Adipose tissue (tissue), 3 donors: Measurements from ENCODE around the gene CADM2. TPM values are rescaled to one million over a fixed set of nuclear protein-coding genes. Genes with fewer than 3 reads are reported as not detected.
"Not testable (repeated sequence)": the region's sequence is repeated elsewhere in the genome, so short reads cannot be mapped to it uniquely, and the experiment has no call there.

ENCODE experiments used
- H3K27ac ChIP-seq: one replicate; pipeline ENCODE4 v1.5.1; 2013; ENCODE audit warnings: low read depth, low read length
- WGBS, 3 donors: extraction: QIAGEN DNeasy Blood & Tissue Kit; methylation state at CpG; one replicate each; pipeline ENCODE4 v1.1.7; 2013; 5-methylcytosine and 5-hydroxymethylcytosine counted together
- polyA plus RNA-seq, 3 donors: library from polyadenylated mRNA; stranded (reverse); fragments of 200-250 nt; gene quantifications; one replicate each; pipeline ENCODE4 v1.2.3, GENCODE V29; 2013
- donor health status: healthy with polysubstance abuse.
- donor health status: Bipolar disorder and iron deficiency.
- donor health status: healthy.

CADM2 gene
- polyA plus RNA-seq, 3 donors: 0.22 to 2.5 (median 0.34) TPM

GRCh38 chr3:85041562-85042055 lies 82.8 kb downstream of the CADM2 start:
- 80 to 86% (median 82%) methylated on average over 2 of the region's 2 CpGs for WGBS, 3 donors
- no peak overlapping the region for H3K27ac ChIP-seq

- H3K27ac ChIP-seq: no peak overlapping the region
- 70 to 75% (median 72%) methylated on average over 4 of the region's 4 CpGs for WGBS, 3 donors
These were observed 92.0 kb downstream of the CADM2 start for GRCh38 chr3:85050821-85051220.

- WGBS, 3 donors: 37 to 50% (median 49%) methylated on average over 1 of the region's 1 CpG
- H3K27ac ChIP-seq: no peak overlapping the region
These were observed 93.0 kb downstream of the CADM2 start for GRCh38 chr3:85051786-85052185.

GRCh38 chr3:85053626-85054025 lies 94.8 kb downstream of the CADM2 start:
- H3K27ac ChIP-seq: no peak overlapping the region
- WGBS, 3 donors: 91 to 96% (median 95%) methylated on average over 1 of the region's 1 CpG

GRCh38 chr3:85054579-85054978 lies 95.8 kb downstream of the CADM2 start:
- no peak overlapping the region for H3K27ac ChIP-seq
- 72 to 75% (median 74%) methylated on average over 3 of the region's 3 CpGs for WGBS, 3 donors

GRCh38 chr3:85068911-85069310 lies 110.1 kb downstream of the CADM2 start:
- H3K27ac ChIP-seq: no peak overlapping the region
- 78 to 86% (median 81%) methylated on average over 1 of the region's 1 CpG for WGBS, 3 donors

- H3K27ac ChIP-seq: no peak overlapping the region
- WGBS, 3 donors: 74 to 85% (median 75%) methylated on average over 5 of the region's 5 CpGs
These were observed 115.2 kb downstream of the CADM2 start for GRCh38 chr3:85074003-85074402.

- WGBS, 3 donors: 73 to 84% (median 75%) methylated on average over 2 of the region's 2 CpGs
- H3K27ac ChIP-seq: no peak overlapping the region
These were observed 116.9 kb downstream of the CADM2 start for GRCh38 chr3:85075663-85076062.

GRCh38 chr3:85077018-85077417 lies 118.2 kb downstream of the CADM2 start:
- WGBS, 3 donors: 83 to 94% (median 88%) methylated on average over 1 of the region's 1 CpG
- no peak overlapping the region for H3K27ac ChIP-seq

GRCh38 chr3:85081191-85081906 lies 122.6 kb downstream of the CADM2 start:
- WGBS, 3 donors: 43 to 47% (median 44%) methylated on average over 8 of the region's 8 CpGs

GRCh38 chr3:85090495-85090894 lies 131.7 kb downstream of the CADM2 start:
- no peak overlapping the region for H3K27ac ChIP-seq
- WGBS, 3 donors: 82 to 92% (median 83%) methylated on average over 6 of the region's 6 CpGs

More at GRCh38 chr3:85081191-85081906, 122.6 kb downstream of the CADM2 start:
- H3K27ac ChIP-seq: no peak overlapping the region

- 51 to 67% (median 53%) methylated on average over 2 of the region's 2 CpGs for WGBS, 3 donors
These were observed 141.5 kb downstream of the CADM2 start for GRCh38 chr3:85100316-85100715.

GRCh38 chr3:85102781-85103180 lies 144.0 kb downstream of the CADM2 start:
- no peak overlapping the region for H3K27ac ChIP-seq
- WGBS, 3 donors: 18 to 48% (median 23%) methylated on average over 1 of the region's 1 CpG

More at GRCh38 chr3:85100316-85100715, 141.5 kb downstream of the CADM2 start:
- no peak overlapping the region for H3K27ac ChIP-seq

GRCh38 chr3:85110393-85110792 lies 151.6 kb downstream of the CADM2 start:
- 26 to 69% (median 55%) methylated on average over 2 of the region's 2 CpGs for WGBS, 3 donors
- H3K27ac ChIP-seq: no peak overlapping the region

- H3K27ac ChIP-seq: no peak overlapping the region
- WGBS, 3 donors: 64 to 78% (median 69%) methylated on average over 2 of the region's 2 CpGs
These were observed 162.1 kb downstream of the CADM2 start for GRCh38 chr3:85120879-85121278.

- WGBS, 3 donors: 91 to 95% (median 91%) methylated on average over 13 of the region's 13 CpGs
- not testable (repeated sequence) for H3K27ac ChIP-seq
These were observed 174.1 kb downstream of the CADM2 start for GRCh38 chr3:85132864-85133263.

- H3K27ac ChIP-seq: not testable (repeated sequence)
- 91 to 93% (median 93%) methylated on average over 20 to 49 of the region's 57 CpGs for WGBS, 3 donors
These were observed 175.1 kb downstream of the CADM2 start for GRCh38 chr3:85133691-85134420.

GRCh38 chr3:85142626-85143025 lies 183.8 kb downstream of the CADM2 start:
- 85 to 89% (median 87%) methylated on average over 3 of the region's 3 CpGs for WGBS, 3 donors
- no peak overlapping the region for H3K27ac ChIP-seq

GRCh38 chr3:85148036-85148435 lies 189.2 kb downstream of the CADM2 start:
- WGBS, 3 donors: 11 to 15% (median 14%) methylated on average over 3 of the region's 3 CpGs
- H3K27ac ChIP-seq: no peak overlapping the region
